K562 (cell line): ENCODE data around the gene HIP1R. TPM values are rescaled to one million over a fixed set of nuclear protein-coding genes. Genes with fewer than 3 reads are reported as not detected.

Source experiments
- ATAC-seq: fragments of 200-7000 bp; cut with Tn5 transposase; 3 replicates; pipeline ENCODE4 v1.9.1; 2020; ENCODE audit warnings: moderate library complexity
- BruUV-seq: library from RNA; stranded (reverse); fragments of 400-500 nt; replicated peaks from 2 replicates; lab custom pipeline; 2021; lab: Mats Ljungman, UMichigan
- CTCF ChIA-PET: fragments of 300-600 bp; formaldehyde crosslinking; extraction: SDS; loops from one replicate; lab custom pipeline; 2021; ENCODE audit warnings: low intra/inter-chr PET ratio; lab: Yijun Ruan, JAX
- POLR2A ChIA-PET: fragments of 300-600, 350-650 bp; sonication (Branson Sonifier 250); formaldehyde crosslinking; extraction: SDS; loops from one replicate; lab custom pipeline; 2021; ENCODE audit warnings: antibody characterized with exemption, inconsistent platforms; lab: Yijun Ruan, JAX
- DNase-seq, 4 experiments: peaks; one replicate each; pipeline versions ENCODE4 v3.0.0 to v3.0.0-alpha.2; 2011 to 2018; ENCODE audit warnings: low spot score in 3 of 4, mixed read lengths in 3 of 4; ENCODE audit errors: extremely low read depth in 1 of 4
- FAIRE-seq: peaks from 2 replicates; lab custom pipeline; 2011; peaks lifted over from hg19 to GRCh38; lab: Jason Lieb, UNC
- H2AFZ ChIP-seq: 2 replicates; pipeline ENCODE4 v1.6.0; 2011; ENCODE audit warnings: low read depth, low read length, control low read depth, inconsistent platforms
- H3K27ac ChIP-seq: fragments of 200-600 bp; 3 replicates; pipeline ENCODE4 v1.8.0; 2011; ENCODE audit warnings: low read depth, mild to moderate bottlenecking, control low read depth, inconsistent platforms, low read length, moderate library complexity, mixed read lengths; ENCODE audit errors: extremely low read depth
- H3K27me3 ChIP-seq, 2 experiments: fragments of 300-600 bp in 1 of 2; 2 replicates in 1 of 2; 3 replicates in 1 of 2; pipeline versions ENCODE4 v1.6.0 to v1.8.0; 2011; ENCODE audit warnings: inconsistent platforms in 2 of 2, low read length in 2 of 2, mild to moderate bottlenecking in 1 of 2, mixed read lengths in 1 of 2, moderate library complexity in 1 of 2; ENCODE audit not compliant: control insufficient read depth in 2 of 2, insufficient read depth in 2 of 2
- H3K36me3 ChIP-seq: fragments of 300-600 bp; 3 replicates; pipeline ENCODE4 v1.8.0; 2011; ENCODE audit warnings: mild to moderate bottlenecking, low read length, inconsistent platforms; ENCODE audit not compliant: control insufficient read depth, insufficient read depth
- H3K4me1 ChIP-seq, 2 experiments: fragments of 200-600 bp in 1 of 2; replicated peaks in 1 of 2; 2 replicates in 1 of 2; 3 replicates in 1 of 2; pipeline versions ENCODE4 v1.5.1 to v1.8.0; 2011; ENCODE audit warnings: inconsistent platforms in 2 of 2, low read length in 2 of 2, mild to moderate bottlenecking in 1 of 2, mixed read lengths in 1 of 2, moderate library complexity in 1 of 2; ENCODE audit not compliant: control insufficient read depth in 2 of 2, insufficient read depth in 2 of 2
- H3K4me2 ChIP-seq: 2 replicates; pipeline ENCODE4 v1.6.1; 2011; ENCODE audit warnings: low read length, control low read depth, inconsistent platforms, mixed read lengths; ENCODE audit not compliant: insufficient read depth
- H3K4me3 ChIP-seq: fragments of 200-600 bp; sonication (generic), shearing (Covaris generic); 2 replicates; pipeline ENCODE4 v1.5.1; 2016; ENCODE audit warnings: control low read depth, inconsistent platforms
- H3K79me2 ChIP-seq: fragments of 200-600 bp; 3 replicates; pipeline ENCODE4 v1.8.0; 2011; ENCODE audit warnings: low read length, inconsistent platforms; ENCODE audit not compliant: control insufficient read depth, insufficient read depth
- H3K9ac ChIP-seq, 2 experiments: 2 replicates each; pipeline versions ENCODE4 v1.6.0 to v1.6.1; 2011; ENCODE audit warnings: low read depth in 2 of 2, low read length in 2 of 2, control low read depth in 1 of 2, inconsistent platforms in 1 of 2, mild to moderate bottlenecking in 1 of 2, mixed read lengths in 1 of 2; ENCODE audit not compliant: insufficient read depth in 1 of 2
- H3K9me1 ChIP-seq: one replicate; pipeline ENCODE4 v1.6.0; 2011; ENCODE audit warnings: inconsistent platforms, mild to moderate bottlenecking, low read length, moderate library complexity; ENCODE audit not compliant: control insufficient read depth, insufficient read depth
- H3K9me3 ChIP-seq: replicated peaks from 2 replicates; pipeline ENCODE4 v1.5.1; 2011; ENCODE audit warnings: low read depth, low read length, inconsistent platforms; ENCODE audit not compliant: control insufficient read depth, insufficient read depth
- H4K20me1 ChIP-seq: replicated peaks from 2 replicates; pipeline ENCODE4 v1.6.1; 2011; ENCODE audit warnings: low read length, inconsistent platforms, mixed read lengths; ENCODE audit not compliant: control insufficient read depth, insufficient read depth
- CBX2 ChIP-seq: fragments of 200-600 bp; sonication (generic); IDR thresholded peaks from one replicate; pipeline ENCODE4 v1.6.1; 2012; ENCODE audit warnings: mild to moderate bottlenecking, low read length, inconsistent platforms; ENCODE audit not compliant: insufficient read depth, poor library complexity, severe bottlenecking
- MYC ChIP-seq, 2 experiments: fragments of 250-450 bp in 1 of 2; sonication (Bioruptor Pico) in 1 of 2; IDR thresholded peaks; 2 replicates each; pipeline versions ENCODE4 v1.5.1 to v1.6.1; 2012 to 2021; ENCODE audit warnings: low read depth in 2 of 2, borderline replicate concordance in 1 of 2, improper control_type of control experiment in 1 of 2, low read length in 1 of 2, mild to moderate bottlenecking in 1 of 2, moderate library complexity in 1 of 2
- ZNF766 ChIP-seq: fragments of 200-800 bp; sonication (Bioruptor generic); conservative IDR thresholded peaks from 2 replicates; pipeline ENCODE4 v1.6.1; 2016; ENCODE audit warnings: missing genetic modification characterization, missing compliant biosample characterization
- WGBS: fragments of 100-300 bp; shearing (Covaris generic); methylation state at CpG from one replicate; pipeline ENCODE4 v1.1.6; 2016; ENCODE audit warnings: low coverage, mixed read lengths; ENCODE audit not compliant: insufficient coverage; ENCODE audit errors: missing lambda C conversion rate; 5-methylcytosine and 5-hydroxymethylcytosine counted together
- in situ Hi-C: fragments of 300-500 bp; cut with MboI; formaldehyde crosslinking; loops from 4 replicates; pipeline ENCODE4 v1.15.0; 2018; ENCODE audit warnings: inconsistent platforms, mixed read lengths
- intact Hi-C: fragments of 100-400 bp; cut with micrococcal nuclease; formaldehyde crosslinking; loops from 2 replicates; pipeline ENCODE4 v1.14.2; 2022
- polyA plus RNA-seq, 8 experiments: library from polyadenylated mRNA; depleted of rRNA in 4 of 8; stranded (reverse) in 5 of 8; unstranded in 3 of 8; fragments of >200 nt; fragmentation: Nextera tagmentation in 2 of 8; fragmentation: Illumina TruSeq in 1 of 8; extraction: Ambion mirVana in 2 of 8; extraction: Trizol in 1 of 8; gene quantifications; 2 replicates each; pipeline versions ENCODE4 v1.2.1 to v1.2.3, GENCODE V29; 2011 to 2014; ENCODE audit warnings: inconsistent platforms in 1 of 8, missing spikeins in 1 of 8
- total RNA-seq, 7 experiments: library from RNA; depleted of rRNA in 6 of 7; stranded (reverse); fragments of >200 nt in 6 of 7; fragmentation: Illumina TruSeq in 2 of 7; extraction: Trizol in 2 of 7; gene quantifications; 2 replicates each; pipeline versions ENCODE4 v1.2.1 to v1.2.3, GENCODE V29; 2011 to 2021; ENCODE audit warnings: low replicate concordance in 1 of 7

HIP1R gene
- total and polyA plus RNA-seq, 9 of the 15 experiments (the other 6 are each of a cell fraction or from before 2014, with no cell fraction given): 0.15 to 31.0 (median 14.2) TPM

DNA sequence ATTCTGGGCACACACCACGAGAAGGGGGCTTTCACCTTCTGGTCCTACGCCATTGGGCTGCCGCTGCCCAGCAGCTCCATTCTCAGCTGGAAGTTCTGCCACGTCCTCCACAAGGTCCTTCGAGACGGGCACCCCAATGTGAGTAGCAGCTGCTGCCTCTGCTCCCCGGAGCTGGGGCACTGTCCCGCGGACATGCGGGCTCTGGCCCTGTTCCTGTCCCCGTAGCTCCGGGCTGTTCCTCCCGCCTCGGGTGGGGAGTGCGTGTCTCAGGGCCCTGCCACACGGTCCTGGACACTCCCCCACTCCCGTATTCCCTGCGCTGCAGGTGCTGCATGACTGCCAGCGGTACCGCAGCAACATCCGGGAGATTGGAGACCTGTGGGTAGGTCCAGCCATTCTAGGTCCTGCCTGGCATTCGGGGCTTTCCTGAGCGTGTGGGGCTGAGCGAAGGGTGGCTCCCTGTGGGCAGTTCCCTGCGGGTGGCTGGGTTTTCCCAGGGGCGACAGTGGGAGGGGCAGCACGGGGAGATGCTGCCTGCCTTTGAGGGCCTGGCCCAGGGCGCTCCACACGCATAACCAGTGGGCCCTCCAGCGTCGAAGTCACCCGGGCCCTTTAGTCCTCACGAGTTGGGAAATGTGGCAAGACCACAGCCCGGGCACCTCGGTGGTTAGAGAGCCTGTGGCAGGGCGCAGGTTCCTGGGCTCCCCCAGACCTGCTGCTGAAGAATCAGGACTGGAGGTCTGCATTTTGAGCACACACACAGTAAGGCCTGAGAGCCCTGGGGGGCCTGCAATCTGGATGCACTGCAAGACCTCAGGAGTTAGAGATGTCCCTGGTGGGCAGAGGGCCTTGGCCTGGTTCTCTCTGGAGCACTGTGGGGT, 13.5 kb downstream of the HIP1R start:
- Histone ChIP-seq H3K27me3 (no peaks in the 10 kb centered on the region), H3K4me2 (no peak overlapping the region), H3K4me3 (no peak overlapping the region), H3K9me1 (no peaks in the 10 kb centered on the region), H3K9ac (peak overlapping the region in 1 of 2 experiments; percentile 2; a peak in 1 of 4 replicates)
- CTCF ChIA-PET: no interaction called here
- intact Hi-C loops: loop anchor here (10.0 kb wide), 1 partner anchor 54 kb away; no protein-coding TSS in a partner anchor
- WGBS: 79% methylated on average over 28 of the region's 36 CpGs
- FAIRE-seq: no peak
- no TSS peak for BruUV-seq
- POLR2A ChIA-PET: interaction anchor here (0.7 to 1.0 kb wide), 4 partner anchors 10 to 499 kb away, joined by 3 read pairs; no protein-coding TSS in a partner anchor
- TF ChIP-seq CBX2 (no peak), ZNF766 (CRISPR knock-in tag) (no peak), MYC (IDR thresholded peaks at IDR 0.05; ENCODE audit: low read depth, low read length) (no peak), MYC (CRISPR knock-in tag; IDR thresholded peaks at IDR 0.05; ENCODE audit: borderline replicate concordance, low read depth) (no peak)
- TF ChIP-seq, all 486 proteins: peak for 0
- DNase-seq (no peak), ATAC-seq (no peak)
- H3K79me2 ChIP-seq: no peaks in the 10 kb centered on the region
- H3K9me3 ChIP-seq: no peaks in the 10 kb centered on the region
- H4K20me1 ChIP-seq: peaks cover 22% of the 10 kb centered on the region
- in situ Hi-C loops: no loop called here
- H3K4me1 ChIP-seq: peaks cover 0 to 39% of the 10 kb centered on the region in 2 experiments; a peak in 2 of 5 replicates
- H3K36me3 ChIP-seq: no peaks in the 10 kb centered on the region
- no peak overlapping the region for H2AFZ ChIP-seq
- no peak overlapping the region for H3K27ac ChIP-seq
